Activated CD8-positive, alpha-beta memory T cell treated with anti-CD3 and anti-CD28 coated beads, Interleukin-2, amount 10 ng/mL, durations not matched to agents 7 days and 5 days (primary cell): ENCODE results near the gene CXXC5. TPM values are rescaled to one million over a fixed set of nuclear protein-coding genes. Genes with fewer than 3 reads are reported as not detected.
"Not testable (repeated sequence)": the region's sequence is repeated elsewhere in the genome, so short reads cannot be mapped to it uniquely, and the experiment has no call there.

ENCODE experiments used
- ATAC-seq: fragments of 150-1000 bp; cut with Tn5 transposase; one replicate; pipeline ENCODE4 v1.10.0; 2021; ENCODE audit warnings: moderate library complexity
- CTCF ChIA-PET: fragments of 350-600 bp; sonication (Branson Sonifier 250); formaldehyde crosslinking; loops from one replicate; lab custom pipeline; 2021; ENCODE audit warnings: antibody characterized with exemption; lab: Charles Lee
- DNase-seq: peaks from one replicate; pipeline ENCODE4 v3.0.0-alpha.2; 2020
- H3K27ac Mint-ChIP-seq: one replicate; pipeline ENCODE4 v1.8.0; 2021; ENCODE audit warnings: mild to moderate bottlenecking, mixed read lengths
- H3K27me3 Mint-ChIP-seq: one replicate; pipeline ENCODE4 v1.8.0; 2021; ENCODE audit warnings: mixed read lengths
- H3K36me3 Mint-ChIP-seq: one replicate; pipeline ENCODE4 v1.8.0; 2021; ENCODE audit warnings: mild to moderate bottlenecking, mixed read lengths
- H3K4me1 Mint-ChIP-seq: one replicate; pipeline ENCODE4 v1.8.0; 2021; ENCODE audit warnings: mixed read lengths
- H3K4me3 Mint-ChIP-seq: one replicate; pipeline ENCODE4 v1.8.0; 2021; ENCODE audit warnings: mild to moderate bottlenecking, moderate library complexity, mixed read lengths
- H3K9me3 Mint-ChIP-seq: one replicate; pipeline ENCODE4 v1.8.0; 2022; ENCODE audit warnings: low read depth, mixed read lengths
- total RNA-seq, 2 experiments: library from RNA; stranded (reverse); gene quantifications; one replicate each; pipeline ENCODE4 v1.2.3, GENCODE V29; 2021

The CXXC5 gene
- 1 to 10 TPM; 1.8 to 4.1 TPM for total RNA-seq

GRCh38 chr5:139648205-139649081 is at the start of gene CXXC5:
Gene CXXC5 (plus strand): TSS chr5:139648349. CDS start chr5:139680524, 32,175 bp downstream.
- Mint-ChIP-seq H3K27ac (no peak within 1 kb of the TSS), H3K4me1 (peaks cover 54% of the 10 kb centered on the region), H3K27me3 (peaks cover 66% of the 10 kb centered on the region), H3K9me3 (no peaks in the 10 kb centered on the region), H3K36me3 (no peaks in the 10 kb centered on the region), H3K4me3 (peak within 1 kb of the TSS; percentile 57)
- DNase-seq (peak; percentile 66), ATAC-seq (peak; percentile 59)
- CTCF ChIA-PET = interaction anchor here (0.6 to 9.0 kb wide), 8 partner anchors 13 to 461 kb away, joined by 3 to 109 read pairs (median 4); no protein-coding TSS in a partner anchor

- peaks cover 35% of the 10 kb centered on the region for H3K36me3 Mint-ChIP-seq
- peaks cover 17% of the 10 kb centered on the region for H3K4me1 Mint-ChIP-seq
- H3K27me3 Mint-ChIP-seq, H3K4me3 Mint-ChIP-seq, DNase-seq, ATAC-seq, H3K27ac Mint-ChIP-seq, H3K9me3 Mint-ChIP-seq: not testable (repeated sequence)
- CTCF ChIA-PET = interaction anchor here (0.7 to 1.8 kb wide), 6 partner anchors 13 to 189 kb away, joined by 3 to 6 read pairs (median 3); no protein-coding TSS in a partner anchor
These were observed 49.6 kb upstream of the CXXC5 start for GRCh38 chr5:139598601-139598965.

- no peak overlapping the region for H3K27ac Mint-ChIP-seq
- H3K27me3 Mint-ChIP-seq = no peaks in the 10 kb centered on the region
- DNase-seq = no peak
- H3K36me3 Mint-ChIP-seq = peaks cover 35% of the 10 kb centered on the region
- CTCF ChIA-PET = interaction anchor here (1.0 to 1.3 kb wide), 2 partner anchors 22 to 23 kb away, joined by 3 read pairs; no protein-coding TSS in a partner anchor
- no peaks in the 10 kb centered on the region for H3K9me3 Mint-ChIP-seq
- ATAC-seq = no peak
- no peak overlapping the region for H3K4me3 Mint-ChIP-seq
- H3K4me1 Mint-ChIP-seq = peaks cover 12% of the 10 kb centered on the region
These were observed 47.7 kb upstream of the CXXC5 start for GRCh38 chr5:139600336-139600949.

DNA sequence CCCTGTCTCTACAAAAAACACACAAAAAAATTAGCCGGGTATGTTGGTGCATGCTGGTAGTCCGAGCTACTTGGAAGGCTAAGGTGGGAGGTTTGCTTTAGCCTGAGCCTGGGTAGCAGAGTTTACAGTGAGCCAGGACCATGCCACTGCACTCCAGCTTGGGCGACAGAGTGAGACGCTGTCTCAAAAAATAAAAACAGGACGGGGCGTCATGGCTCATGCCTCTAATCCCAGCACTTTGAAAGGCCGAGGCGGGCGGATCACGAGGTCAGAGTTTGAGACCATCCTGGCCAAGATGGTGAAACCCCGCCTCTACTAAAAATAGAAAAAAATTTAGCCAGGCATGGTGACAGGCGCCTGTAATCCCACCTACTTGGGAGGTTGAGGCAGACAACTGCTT is 46.7 kb upstream of the CXXC5 start:
- H3K4me1 Mint-ChIP-seq = peaks cover 14% of the 10 kb centered on the region
- DNase-seq (no peak), ATAC-seq (no peak)
- H3K27me3 Mint-ChIP-seq = no peaks in the 10 kb centered on the region
- no peak overlapping the region for H3K4me3 Mint-ChIP-seq
- CTCF ChIA-PET = no interaction called here
- H3K36me3 Mint-ChIP-seq = peaks cover 33% of the 10 kb centered on the region
- no peaks in the 10 kb centered on the region for H3K9me3 Mint-ChIP-seq
- H3K27ac Mint-ChIP-seq = no peak overlapping the region

- Mint-ChIP-seq H3K4me1 (peaks cover 14% of the 10 kb centered on the region), H3K36me3 (peaks cover 33% of the 10 kb centered on the region)
- ATAC-seq, H3K27ac Mint-ChIP-seq, H3K9me3 Mint-ChIP-seq, CTCF ChIA-PET, DNase-seq, H3K4me3 Mint-ChIP-seq, H3K27me3 Mint-ChIP-seq: not testable (repeated sequence)
These were observed 46.2 kb upstream of the CXXC5 start for GRCh38 chr5:139601948-139602347.

DNA sequence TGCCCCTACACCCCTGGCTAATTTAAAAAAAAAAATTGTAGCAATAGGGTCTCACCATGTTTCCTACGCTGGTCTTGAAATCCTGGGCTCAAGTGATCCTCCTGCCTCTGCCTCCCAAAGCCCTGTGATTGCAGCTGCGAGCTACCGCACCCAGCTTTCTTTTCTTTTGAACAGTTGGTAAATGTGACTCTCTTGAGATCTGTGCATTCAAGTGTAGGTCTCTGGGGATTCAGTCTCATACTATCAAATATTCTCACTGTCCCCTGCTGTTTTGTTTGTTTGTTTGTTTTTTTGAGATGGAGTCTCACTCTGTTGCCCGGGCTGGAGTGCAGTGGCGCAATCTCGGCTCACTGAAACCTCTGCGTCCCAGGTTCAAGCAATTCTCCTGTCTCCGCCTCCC is 42.3 kb upstream of the CXXC5 start:
- no peaks in the 10 kb centered on the region for H3K27me3 Mint-ChIP-seq
- ATAC-seq (no peak), DNase-seq (no peak)
- no peaks in the 10 kb centered on the region for H3K9me3 Mint-ChIP-seq
- peaks cover 26% of the 10 kb centered on the region for H3K36me3 Mint-ChIP-seq
- peak overlapping the region; percentile 21 for H3K27ac Mint-ChIP-seq
- CTCF ChIA-PET = interaction anchor here (1.1 to 1.5 kb wide), 3 partner anchors 9 to 204 kb away, joined by 3 to 4 read pairs (median 3); no protein-coding TSS in a partner anchor
- H3K4me1 Mint-ChIP-seq = peaks cover 12% of the 10 kb centered on the region
- no peak overlapping the region for H3K4me3 Mint-ChIP-seq

DNA sequence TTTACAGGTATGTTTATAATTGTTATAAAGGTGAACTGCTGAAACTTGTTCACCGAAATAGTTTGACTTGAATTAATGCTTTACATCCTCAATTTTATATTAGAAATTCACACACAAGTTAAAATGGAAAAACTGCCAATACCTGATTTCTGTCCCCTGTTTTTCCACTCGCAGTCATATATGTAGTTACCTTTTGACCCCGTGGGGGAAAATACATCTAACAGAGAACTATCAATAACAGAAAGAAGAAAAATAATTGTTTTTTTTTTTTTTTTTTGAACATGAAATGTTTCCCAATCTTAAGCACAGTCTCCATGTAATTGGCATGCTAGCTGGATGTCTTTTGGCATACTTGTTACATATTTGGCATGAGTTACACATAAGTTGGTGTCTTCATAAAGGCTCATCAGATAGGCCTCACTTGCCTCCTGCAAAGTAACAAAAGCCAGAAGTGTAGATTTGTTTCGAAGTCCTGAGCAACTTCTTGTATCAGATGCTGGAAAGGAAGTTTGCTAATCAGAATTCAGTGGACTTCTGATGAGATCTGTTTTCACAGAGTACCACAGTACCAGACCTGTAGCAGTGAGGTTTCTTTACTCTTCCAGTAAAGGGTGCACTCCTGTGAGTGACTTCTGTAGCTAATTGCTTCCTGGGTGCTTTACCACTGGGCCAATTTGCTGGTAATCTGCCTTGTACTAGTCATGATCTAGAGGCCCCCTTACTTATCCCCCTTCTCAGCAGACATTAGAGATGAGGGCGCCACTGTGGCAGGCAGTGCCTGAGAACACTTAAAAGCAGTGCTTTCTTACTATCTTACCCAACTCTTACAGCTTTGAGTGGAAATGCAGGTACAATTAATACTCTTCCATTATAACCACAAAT is 36.2 kb upstream of the CXXC5 start:
- H3K9me3 Mint-ChIP-seq = no peaks in the 10 kb centered on the region
- ATAC-seq (peak; percentile 49), DNase-seq (no peak)
- no peaks in the 10 kb centered on the region for H3K27me3 Mint-ChIP-seq
- peaks cover 26% of the 10 kb centered on the region for H3K4me1 Mint-ChIP-seq
- peak overlapping the region; percentile 28 for H3K27ac Mint-ChIP-seq
- peaks cover 19% of the 10 kb centered on the region for H3K36me3 Mint-ChIP-seq
- CTCF ChIA-PET = interaction anchor here (0.8 to 2.0 kb wide), 5 partner anchors 13 to 191 kb away, joined by 3 to 9 read pairs (median 4); no protein-coding TSS in a partner anchor
- H3K4me3 Mint-ChIP-seq = no peak overlapping the region

GRCh38 chr5:139619861-139620260 is 28.3 kb upstream of the CXXC5 start:
- Mint-ChIP-seq H3K27ac (no peak overlapping the region), H3K9me3 (no peaks in the 10 kb centered on the region), H3K27me3 (no peaks in the 10 kb centered on the region), H3K36me3 (peaks cover 47% of the 10 kb centered on the region), H3K4me3 (no peak overlapping the region), H3K4me1 (peaks cover 6% of the 10 kb centered on the region)
- ATAC-seq = no peak
- DNase-seq = no peak
- CTCF ChIA-PET = interaction anchor here (1.2 to 1.3 kb wide), 2 partner anchors 9 to 14 kb away, joined by 3 read pairs; no protein-coding TSS in a partner anchor

DNA sequence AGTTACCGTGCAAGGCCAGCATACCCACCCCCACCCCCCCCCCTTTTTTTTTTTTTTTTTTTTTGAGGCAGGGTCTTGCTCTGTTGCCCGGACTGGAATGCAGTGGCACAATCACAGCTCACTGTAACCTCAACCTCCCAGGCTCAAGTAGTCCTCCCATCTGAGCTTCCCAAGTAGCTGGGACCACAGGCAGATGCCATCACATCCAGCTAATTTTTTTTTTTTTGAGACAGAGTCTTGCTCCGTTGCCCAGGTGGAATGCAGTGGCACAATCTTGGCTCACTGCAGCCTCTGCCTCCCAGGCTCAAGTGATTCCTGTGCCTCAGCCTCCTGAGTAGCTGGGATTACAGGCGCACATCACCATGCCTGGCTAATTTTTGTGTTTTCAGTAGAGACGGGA is 22.8 kb upstream of the CXXC5 start:
- not testable (repeated sequence) for H3K4me1 Mint-ChIP-seq, H3K9me3 Mint-ChIP-seq, H3K27me3 Mint-ChIP-seq, H3K4me3 Mint-ChIP-seq, ATAC-seq, H3K27ac Mint-ChIP-seq, DNase-seq
- CTCF ChIA-PET = interaction anchor here (0.7 to 1.2 kb wide), 3 partner anchors 108 to 141 kb away, joined by 3 to 4 read pairs (median 3); no protein-coding TSS in a partner anchor
- peaks cover 50% of the 10 kb centered on the region for H3K36me3 Mint-ChIP-seq

DNA sequence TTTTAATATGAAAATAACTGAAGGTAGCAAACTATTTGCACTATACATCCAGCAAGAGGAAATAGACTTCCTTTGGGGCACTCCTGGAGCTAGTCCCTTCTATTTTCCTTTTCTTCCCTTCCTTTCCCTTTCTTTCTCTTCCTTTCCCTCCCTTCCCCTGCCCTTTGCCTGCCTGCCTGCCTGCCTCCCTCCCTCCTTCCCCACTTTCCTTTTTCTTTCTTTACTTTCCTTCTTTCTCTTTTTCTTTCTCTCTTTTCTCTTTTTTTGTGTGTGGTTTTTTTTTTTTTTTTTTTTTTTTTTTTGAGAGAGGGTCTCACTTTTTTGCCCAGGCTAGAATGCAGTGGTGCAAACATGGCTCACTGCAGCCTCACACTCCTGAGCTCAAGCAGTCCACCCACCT is 17.3 kb upstream of the CXXC5 start:
- no peak overlapping the region for H3K4me3 Mint-ChIP-seq
- H3K9me3 Mint-ChIP-seq = no peaks in the 10 kb centered on the region
- DNase-seq (no peak), ATAC-seq (no peak)
- peaks cover 29% of the 10 kb centered on the region for H3K36me3 Mint-ChIP-seq
- peak overlapping the region; percentile 49 for H3K27ac Mint-ChIP-seq
- H3K27me3 Mint-ChIP-seq = no peaks in the 10 kb centered on the region
- CTCF ChIA-PET = interaction anchor here (0.6 to 8.3 kb wide), 6 partner anchors 32 to 144 kb away, joined by 3 to 215 read pairs (median 44); no protein-coding TSS in a partner anchor
- peaks cover 35% of the 10 kb centered on the region for H3K4me1 Mint-ChIP-seq

- H3K4me3 Mint-ChIP-seq = no peak overlapping the region
- peaks cover 43% of the 10 kb centered on the region for H3K4me1 Mint-ChIP-seq
- no peak for DNase-seq
- no peak for ATAC-seq
- H3K27me3 Mint-ChIP-seq = no peaks in the 10 kb centered on the region
- H3K27ac Mint-ChIP-seq = peak overlapping the region; percentile 35
- no peaks in the 10 kb centered on the region for H3K9me3 Mint-ChIP-seq
- CTCF ChIA-PET = interaction anchor here (0.5 to 8.5 kb wide), 14 partner anchors 15 to 143 kb away, joined by 3 to 215 read pairs (median 6); partner anchors contain the start of gene CXXC5
- peaks cover 28% of the 10 kb centered on the region for H3K36me3 Mint-ChIP-seq
These were observed 16.5 kb upstream of the CXXC5 start for GRCh38 chr5:139631520-139632165.
